Fibroblast of skin of right biceps (primary cell): ENCODE data around the gene SYTL4.
"Not testable (repeated sequence)": the region's sequence is repeated elsewhere in the genome, so short reads cannot be mapped to it uniquely, and the experiment has no call there.

Source experiments
- DNase-seq: peaks from one replicate; pipeline ENCODE4 v3.0.0-alpha.2; 2013

SYTL4 gene

DNA sequence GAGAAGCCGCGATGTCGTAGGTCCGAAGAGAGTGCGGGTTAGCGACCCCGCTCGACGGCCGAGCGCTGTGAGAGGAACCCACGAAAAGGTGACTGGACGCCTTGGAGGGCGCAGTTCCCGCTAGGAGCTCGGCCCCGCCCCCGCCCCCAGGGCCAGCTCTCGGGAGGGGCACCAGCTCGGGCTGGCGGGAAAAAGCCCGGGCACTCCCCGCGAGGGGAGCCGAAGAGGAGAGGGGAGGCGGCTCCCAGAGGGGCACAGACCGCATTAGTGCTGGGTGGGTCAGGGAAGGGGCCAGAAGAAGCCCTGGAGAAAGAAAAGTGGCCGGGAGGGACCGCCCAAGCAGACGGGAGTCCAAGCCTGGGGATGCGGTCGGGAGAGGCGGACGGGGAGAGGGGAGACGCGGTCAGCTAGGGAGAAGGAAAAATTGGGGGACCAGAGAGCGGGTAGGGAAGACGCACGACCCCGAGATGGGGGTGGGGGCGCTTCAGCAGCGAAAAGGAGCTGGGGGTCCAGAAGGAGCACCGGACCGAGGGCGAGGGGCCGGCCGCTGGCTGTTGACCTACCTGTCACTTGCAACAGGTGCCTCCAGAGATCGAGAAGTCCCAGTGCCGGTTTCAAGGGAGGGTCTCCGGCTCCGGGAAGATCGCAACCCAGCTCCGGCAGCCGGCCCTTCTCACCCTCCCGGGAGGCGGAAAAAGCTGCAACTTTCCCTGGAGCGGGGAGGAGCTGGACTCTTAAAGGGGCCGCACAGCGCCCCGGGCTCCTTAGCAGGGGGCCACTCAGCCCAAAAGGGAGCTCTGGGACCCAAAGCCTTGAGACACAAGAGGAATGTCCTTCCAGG lies at the start of gene SYTL4:
Gene SYTL4, minus strand, starts transcription at position 681 of the 841 bp plus-strand sequence. CDS start 30,084 bp downstream, outside the sequence.
- DNase-seq, result peak; percentile 11

GRCh38 chrX:100769439-100769838 lies 37.5 kb upstream of the SYTL4 start:
- DNase-seq, result not testable (repeated sequence)

- peak; percentile 59 for DNase-seq
Measured at GRCh38 chrX:100768679-100769338, 36.9 kb upstream of the SYTL4 start.

DNA sequence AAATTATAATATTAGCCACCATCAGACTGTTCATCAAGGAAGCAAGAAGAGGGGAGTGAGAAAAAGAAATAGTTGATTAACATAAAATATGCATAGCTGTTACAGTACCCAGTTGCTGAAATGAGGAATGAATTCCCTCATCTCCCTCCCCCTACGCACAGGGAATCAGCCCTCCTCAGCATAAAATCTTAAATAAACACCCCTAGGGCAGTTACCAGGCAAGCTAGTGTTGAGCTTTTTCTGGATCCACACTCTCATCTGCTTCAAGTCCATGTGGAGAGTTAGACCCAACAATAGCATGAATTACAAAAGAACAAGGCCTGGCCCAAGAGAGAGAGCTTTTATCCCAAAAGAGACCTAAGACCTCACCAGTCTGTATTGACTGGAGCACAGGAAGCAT lies 19.0 kb upstream of the SYTL4 start:
- DNase-seq, result no peak

DNA sequence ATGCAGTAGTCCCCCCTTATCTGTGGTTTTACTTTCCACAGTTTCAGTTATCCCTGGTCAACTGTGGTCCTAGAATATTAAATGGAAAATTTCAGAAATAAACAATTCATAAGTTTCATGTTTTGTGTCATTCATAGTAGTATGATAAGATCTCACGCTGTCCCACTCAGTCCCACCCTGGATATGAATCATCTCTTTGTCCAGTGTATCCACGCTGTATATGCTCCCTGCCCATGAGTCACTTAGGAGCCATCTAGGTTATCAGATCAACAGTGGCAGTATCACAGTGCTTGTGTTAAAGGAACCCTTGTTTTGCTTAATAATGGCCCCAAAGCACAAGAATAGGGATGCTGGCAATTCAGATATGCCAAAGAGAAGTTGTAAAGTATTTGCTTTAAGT lies 16.2 kb upstream of the SYTL4 start:
- DNase-seq, result peak; percentile 12

DNA sequence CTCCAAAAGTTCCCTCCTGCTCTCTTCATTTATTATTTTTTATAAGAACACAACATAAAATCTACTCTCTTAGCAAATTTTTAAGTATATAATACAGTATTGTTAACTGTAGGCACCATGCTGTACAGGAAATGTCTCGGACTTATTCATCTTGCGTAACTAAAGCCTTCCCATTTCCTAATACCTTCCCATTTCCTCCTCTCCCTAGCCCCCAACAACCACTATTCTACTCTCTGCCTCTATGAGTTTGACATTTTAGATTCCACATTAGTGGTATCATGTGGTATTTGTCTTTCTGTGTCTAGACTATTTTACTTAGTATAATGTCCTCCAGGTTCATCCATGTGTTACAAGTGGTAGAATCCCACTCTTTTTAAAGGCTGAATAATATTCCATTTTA lies 15.8 kb upstream of the SYTL4 start:
- no peak for DNase-seq

- no peak for DNase-seq
Measured at GRCh38 chrX:100747090-100747489, 15.2 kb upstream of the SYTL4 start.

DNA sequence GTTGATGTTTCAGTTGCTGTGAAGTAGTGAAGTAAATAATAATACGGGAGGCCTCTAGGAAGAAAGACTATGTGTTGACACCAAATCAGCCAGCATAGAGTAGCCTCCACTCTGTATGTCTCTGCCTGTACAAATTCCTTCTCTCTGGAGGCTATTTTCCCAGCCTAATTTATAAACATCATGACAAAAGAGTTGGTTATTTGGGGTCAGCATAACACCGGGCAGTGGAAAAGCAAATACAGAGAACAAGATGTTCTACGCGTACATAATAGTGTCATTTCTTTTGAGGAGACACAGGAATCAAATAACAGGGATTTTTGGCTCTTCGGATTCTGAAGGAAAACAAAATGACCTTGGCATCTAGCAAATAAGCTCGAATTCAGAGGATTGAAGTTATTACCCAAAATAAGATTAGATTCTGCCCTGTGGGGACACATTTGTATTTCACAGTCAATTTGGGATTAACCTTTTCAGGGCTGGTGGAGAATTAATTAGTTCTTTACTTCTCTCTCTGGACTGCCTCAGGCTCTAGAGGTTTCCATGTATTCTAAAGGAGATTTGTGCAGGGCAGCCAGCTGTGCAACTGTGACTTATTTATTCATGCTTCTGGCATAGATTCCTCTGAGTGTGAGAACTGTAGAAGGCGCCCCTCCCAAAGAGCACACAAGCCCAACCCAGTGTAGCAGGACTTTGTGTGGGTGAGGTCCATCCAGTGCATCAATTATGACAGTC lies 14.1 kb upstream of the SYTL4 start:
- DNase-seq, result no peak

GRCh38 chrX:100745205-100745604 lies 13.3 kb upstream of the SYTL4 start:
- no peak for DNase-seq

DNA sequence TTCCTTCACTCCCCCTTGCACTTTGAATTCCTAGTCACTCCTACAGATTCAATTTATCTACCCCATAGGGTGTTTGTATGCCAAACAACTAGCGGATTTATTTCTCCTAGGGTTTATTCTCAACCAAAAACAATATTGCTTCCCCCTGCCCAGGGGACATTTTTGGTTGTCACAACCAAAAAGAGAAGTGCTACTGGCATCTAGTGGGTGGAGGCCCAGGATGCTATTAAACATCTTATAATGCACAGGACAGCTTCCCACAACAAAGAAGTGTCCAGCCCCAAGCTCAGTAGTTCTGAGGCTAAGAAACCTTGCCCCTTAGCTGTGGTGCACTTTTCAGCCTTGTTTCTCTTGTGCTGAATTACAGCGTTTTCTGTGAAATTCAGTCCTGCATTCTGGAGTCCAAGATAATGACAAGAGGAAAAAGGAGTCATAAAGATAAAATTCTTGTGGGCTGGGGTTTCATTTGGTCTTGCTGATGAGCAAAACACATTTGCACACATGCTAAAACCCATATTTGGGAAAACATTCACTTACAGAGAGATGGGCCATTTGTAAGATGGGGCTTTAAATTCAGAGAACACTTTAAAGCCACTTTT lies 11.2 kb upstream of the SYTL4 start:
- peak; percentile 46 for DNase-seq

DNA sequence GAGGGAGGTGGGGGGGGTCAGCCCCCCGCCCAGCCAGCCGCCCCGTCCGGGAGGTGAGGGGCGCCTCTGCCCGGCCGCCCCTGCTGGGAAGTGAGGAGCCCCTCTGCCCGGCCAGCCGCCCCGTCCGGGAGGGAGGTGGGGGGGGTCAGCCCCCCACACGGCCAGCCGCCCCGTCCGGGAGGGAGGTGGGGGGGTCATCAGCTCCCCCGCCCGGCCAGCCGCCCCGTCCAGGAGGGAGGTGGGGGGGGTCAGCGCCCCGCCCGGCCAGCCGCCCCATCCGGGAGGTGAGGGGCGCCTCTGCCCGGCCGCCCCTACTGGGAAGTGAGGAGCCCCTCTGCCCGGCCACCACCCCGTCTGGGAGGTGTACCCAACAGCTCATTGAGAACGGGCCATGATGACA lies 7.9 kb downstream of the SYTL4 start:
- not testable (repeated sequence) for DNase-seq

DNA sequence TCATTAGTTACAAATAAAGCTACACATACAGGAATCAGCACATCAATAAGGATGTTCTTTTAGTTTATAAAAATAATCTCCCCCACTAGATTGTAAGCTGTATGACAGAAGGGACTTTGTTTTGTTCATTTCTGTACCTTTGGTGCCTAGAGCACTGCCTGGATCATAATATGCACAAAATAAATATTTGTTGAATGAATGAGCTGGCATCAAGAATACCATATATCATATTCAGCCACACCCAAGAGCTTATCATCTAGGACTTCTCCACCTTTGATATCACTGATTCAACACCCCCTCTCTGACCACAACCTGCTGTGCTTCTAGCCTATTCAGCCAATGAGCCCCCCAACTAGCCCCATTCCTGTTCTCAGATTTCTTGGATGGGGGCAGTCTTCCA lies 10.6 kb downstream of the SYTL4 start:
- no peak for DNase-seq

GRCh38 chrX:100720301-100720700 lies 11.6 kb downstream of the SYTL4 start:
- DNase-seq, result no peak

GRCh38 chrX:100719139-100719538 lies 12.8 kb downstream of the SYTL4 start:
- DNase-seq, result no peak

- DNase-seq, result no peak
Measured at GRCh38 chrX:100717363-100717762, 14.6 kb downstream of the SYTL4 start.

DNA sequence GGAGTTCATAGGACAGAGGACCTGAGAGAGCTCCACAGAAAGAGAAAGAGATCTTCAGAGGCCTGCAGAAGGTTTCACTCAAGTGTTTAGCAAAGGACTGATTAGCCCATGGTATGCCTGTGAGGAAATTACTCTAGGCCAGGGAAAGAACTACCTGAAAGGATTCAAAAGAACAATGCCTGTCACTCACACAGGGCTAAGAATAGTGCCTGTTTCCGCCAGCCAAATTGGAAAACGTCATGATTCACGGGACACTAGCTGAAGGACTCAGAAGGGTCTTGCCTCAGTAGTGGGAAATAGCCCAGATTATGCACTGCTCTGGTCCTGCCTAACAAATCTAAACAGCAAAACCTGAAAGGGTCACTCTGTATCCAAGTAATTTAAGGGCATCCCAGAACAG lies 21.1 kb downstream of the SYTL4 start:
- DNase-seq, result no peak

- no peak for DNase-seq
Measured at GRCh38 chrX:100704581-100705203, 27.2 kb downstream of the SYTL4 start.

DNA sequence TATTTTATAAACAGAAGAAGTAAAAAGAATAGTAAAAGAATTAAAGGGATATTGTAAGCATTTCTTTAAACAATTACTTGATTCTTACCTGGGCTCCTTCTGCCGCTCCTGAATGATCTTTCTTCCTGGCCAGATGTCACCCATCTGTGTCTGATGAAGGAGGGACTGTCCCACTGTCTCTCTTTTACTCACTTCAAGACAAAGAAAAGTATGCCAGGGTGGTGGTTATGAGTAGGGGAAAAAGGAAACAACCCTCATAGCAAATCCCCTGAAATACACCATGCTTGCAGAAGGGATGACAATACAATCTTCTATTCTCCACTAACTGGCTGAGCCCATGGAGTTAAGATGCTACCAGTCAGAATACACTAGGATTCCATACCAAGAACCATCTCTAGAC lies 31.1 kb downstream of the SYTL4 start:
- no peak for DNase-seq

GRCh38 chrX:100698551-100698950 lies 33.4 kb downstream of the SYTL4 start:
- no peak for DNase-seq

- DNase-seq, result no peak
Measured at GRCh38 chrX:100696699-100697351, 35.1 kb downstream of the SYTL4 start.

DNA sequence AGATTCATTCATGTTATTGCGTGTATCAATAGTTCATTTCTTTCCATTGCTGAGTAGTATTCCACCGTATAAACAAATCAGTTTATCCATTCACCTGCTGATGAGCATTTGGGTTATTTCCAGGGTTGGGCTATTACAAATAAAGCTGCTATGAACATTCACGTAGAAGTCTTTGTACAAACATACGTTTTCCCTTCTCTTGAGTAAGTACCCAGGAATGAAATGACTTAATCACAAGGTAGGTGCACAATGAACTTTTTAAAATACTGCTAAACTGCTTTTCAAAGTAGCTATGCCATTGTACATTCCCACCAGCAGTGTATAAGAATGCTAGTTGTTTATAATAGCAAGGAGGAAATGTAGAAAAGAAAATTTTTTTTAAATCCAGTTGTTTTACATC lies 35.9 kb downstream of the SYTL4 start:
- DNase-seq, result no peak

DNA sequence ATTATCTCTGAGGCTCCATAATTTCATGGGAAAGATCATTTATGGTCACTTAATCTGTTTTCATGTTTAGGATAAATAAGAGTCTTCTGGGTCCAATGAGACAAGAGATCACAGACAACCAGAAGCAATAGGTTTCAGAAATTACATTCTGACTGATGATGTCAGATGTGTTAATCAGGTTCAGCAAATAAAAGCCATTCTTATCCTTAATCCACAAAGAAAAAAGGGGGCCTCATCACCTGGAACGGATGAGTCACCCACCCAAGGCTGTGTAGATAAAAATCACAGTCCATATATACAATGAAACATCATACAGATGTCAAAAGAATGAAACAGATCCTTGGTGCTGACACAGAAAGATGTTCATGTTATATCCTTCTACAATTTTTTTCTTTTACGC lies 36.6 kb downstream of the SYTL4 start:
- peak; percentile 2 for DNase-seq
